ENCODE measurements around the gene NPR3. TPM values are rescaled to one million over a fixed set of nuclear protein-coding genes. Genes with fewer than 3 reads are reported as not detected.

The NPR3 gene
- total RNA-seq, 1 donor from 2014 or later = 14.7 TPM

- intact Hi-C loops (cut with DNase I) = no loop called here
- Histone ChIP-seq H3K27ac (no peak overlapping the region), H3K36me3 (no peaks in the 10 kb centered on the region), H3K4me3 (no peak overlapping the region), H3K27me3 (no peaks in the 10 kb centered on the region), H3K4me1 (no peaks in the 10 kb centered on the region), H3K9me3 (no peaks in the 10 kb centered on the region)
- DNase-seq (ENCODE audit: extremely low spot score in 2 of 2) = no peak
- TF ChIP-seq POLR2A (IDR thresholded peaks at IDR 0.05) (no peak), POLR2AphosphoS5 (IDR thresholded peaks at IDR 0.05; ENCODE audit: insufficient read depth in 1 of 2, low read depth in 1 of 2) (no peak)
- TF ChIP-seq, protein P1, sequence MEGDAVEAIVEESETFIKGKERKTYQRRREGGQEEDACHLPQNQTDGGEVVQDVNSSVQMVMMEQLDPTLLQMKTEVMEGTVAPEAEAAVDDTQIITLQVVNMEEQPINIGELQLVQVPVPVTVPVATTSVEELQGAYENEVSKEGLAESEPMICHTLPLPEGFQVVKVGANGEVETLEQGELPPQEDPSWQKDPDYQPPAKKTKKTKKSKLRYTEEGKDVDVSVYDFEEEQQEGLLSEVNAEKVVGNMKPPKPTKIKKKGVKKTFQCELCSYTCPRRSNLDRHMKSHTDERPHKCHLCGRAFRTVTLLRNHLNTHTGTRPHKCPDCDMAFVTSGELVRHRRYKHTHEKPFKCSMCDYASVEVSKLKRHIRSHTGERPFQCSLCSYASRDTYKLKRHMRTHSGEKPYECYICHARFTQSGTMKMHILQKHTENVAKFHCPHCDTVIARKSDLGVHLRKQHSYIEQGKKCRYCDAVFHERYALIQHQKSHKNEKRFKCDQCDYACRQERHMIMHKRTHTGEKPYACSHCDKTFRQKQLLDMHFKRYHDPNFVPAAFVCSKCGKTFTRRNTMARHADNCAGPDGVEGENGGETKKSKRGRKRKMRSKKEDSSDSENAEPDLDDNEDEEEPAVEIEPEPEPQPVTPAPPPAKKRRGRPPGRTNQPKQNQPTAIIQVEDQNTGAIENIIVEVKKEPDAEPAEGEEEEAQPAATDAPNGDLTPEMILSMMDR (IDR thresholded peaks at IDR 0.05) = no peak
These were observed 26.9 kb upstream of the NPR3 start for GRCh38 chr5:32684260-32684659.

- no peak for DNase-seq (ENCODE audit: extremely low spot score in 2 of 2)
- Histone ChIP-seq H3K9me3 (no peaks in the 10 kb centered on the region), H3K36me3 (no peaks in the 10 kb centered on the region), H3K4me3 (no peak overlapping the region), H3K4me1 (no peaks in the 10 kb centered on the region), H3K27ac (no peak overlapping the region), H3K27me3 (no peaks in the 10 kb centered on the region)
- TF ChIP-seq, protein P1 (IDR thresholded peaks at IDR 0.05) = no peak
- no peak for TF ChIP-seq POLR2AphosphoS5 (IDR thresholded peaks at IDR 0.05; ENCODE audit: insufficient read depth in 1 of 2, low read depth in 1 of 2)
- intact Hi-C loops (cut with DNase I) = no loop called here
These were observed 24.2 kb upstream of the NPR3 start for GRCh38 chr5:32686799-32687498.

GRCh38 chr5:32687499-32687831 is 23.7 kb upstream of the NPR3 start:
- Histone ChIP-seq H3K36me3 (no peaks in the 10 kb centered on the region), H3K4me3 (no peak overlapping the region), H3K27ac (no peak overlapping the region), H3K4me1 (no peaks in the 10 kb centered on the region), H3K27me3 (no peaks in the 10 kb centered on the region), H3K9me3 (no peaks in the 10 kb centered on the region)
- intact Hi-C loops (cut with DNase I) = no loop called here
- no peak for DNase-seq (ENCODE audit: extremely low spot score in 2 of 2)
- no peak for TF ChIP-seq POLR2A (IDR thresholded peaks at IDR 0.05)
- TF ChIP-seq, protein P1 (IDR thresholded peaks at IDR 0.05) = no peak
- TF ChIP-seq POLR2AphosphoS5 (IDR thresholded peaks at IDR 0.05; ENCODE audit: insufficient read depth in 1 of 2, low read depth in 1 of 2) = no peak

- TF ChIP-seq, protein P1 (IDR thresholded peaks at IDR 0.05) = no peak
- TF ChIP-seq POLR2A (IDR thresholded peaks at IDR 0.05) = no peak
- no peak for TF ChIP-seq POLR2AphosphoS5 (IDR thresholded peaks at IDR 0.05; ENCODE audit: insufficient read depth in 1 of 2, low read depth in 1 of 2)
- Histone ChIP-seq H3K4me3 (no peak overlapping the region), H3K9me3 (no peaks in the 10 kb centered on the region), H3K4me1 (no peaks in the 10 kb centered on the region), H3K27ac (no peak overlapping the region), H3K27me3 (no peaks in the 10 kb centered on the region), H3K36me3 (no peaks in the 10 kb centered on the region)
- DNase-seq (ENCODE audit: extremely low spot score in 2 of 2) = no peak
- intact Hi-C loops (cut with DNase I) = no loop called here
These were observed 21.0 kb upstream of the NPR3 start for GRCh38 chr5:32690153-32690552.

GRCh38 chr5:32690666-32691065 is 20.5 kb upstream of the NPR3 start:
- no peaks in the 10 kb centered on the region for H3K36me3 ChIP-seq
- no peaks in the 10 kb centered on the region for H3K9me3 ChIP-seq
- TF ChIP-seq, protein P1 (IDR thresholded peaks at IDR 0.05) = no peak
- TF ChIP-seq POLR2AphosphoS5 (IDR thresholded peaks at IDR 0.05; ENCODE audit: insufficient read depth in 1 of 2, low read depth in 1 of 2) (no peak), POLR2A (IDR thresholded peaks at IDR 0.05) (no peak)
- no peaks in the 10 kb centered on the region for H3K27me3 ChIP-seq
- no peak for DNase-seq (ENCODE audit: extremely low spot score in 2 of 2)
- intact Hi-C loops (cut with DNase I) = no loop called here
- no peak overlapping the region for H3K4me3 ChIP-seq
- H3K27ac ChIP-seq = no peak overlapping the region
- no peaks in the 10 kb centered on the region for H3K4me1 ChIP-seq
